Stimulated activated CD8-positive, alpha-beta memory T cell treated with anti-CD3 and anti-CD28 coated beads, Interleukin-12 subunit alpha, Interleukin-12 subunit beta, amount 100 ng/mL, for 24 hours (primary cell): ENCODE results near the gene FARSB.
"Not testable (repeated sequence)": the region's sequence is repeated elsewhere in the genome, so short reads cannot be mapped to it uniquely, and the experiment has no call there.

Experiments
- DNase-seq: peaks from one replicate; pipeline ENCODE4 v3.0.0-alpha.2; 2020; ENCODE audit errors: extremely low read depth

FARSB gene

DNA sequence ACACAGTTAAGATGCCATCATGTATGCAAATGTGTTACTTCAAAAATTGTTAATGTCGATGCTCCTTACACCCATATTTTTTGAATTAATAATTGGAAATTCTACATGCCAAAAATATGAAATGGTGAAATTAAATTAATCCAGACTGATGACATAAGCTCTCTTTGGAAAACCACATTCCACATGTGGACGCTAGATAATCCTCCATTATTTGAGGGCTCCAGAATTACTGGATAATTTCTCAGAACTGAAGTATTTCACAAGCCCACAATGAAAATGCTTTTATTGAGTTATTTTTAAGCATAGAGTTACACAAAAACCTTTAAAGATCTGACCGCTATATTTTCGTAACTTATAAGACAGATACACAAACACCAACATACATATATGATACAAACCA is 47.8 kb downstream of the FARSB start:
- no peak for DNase-seq

DNA sequence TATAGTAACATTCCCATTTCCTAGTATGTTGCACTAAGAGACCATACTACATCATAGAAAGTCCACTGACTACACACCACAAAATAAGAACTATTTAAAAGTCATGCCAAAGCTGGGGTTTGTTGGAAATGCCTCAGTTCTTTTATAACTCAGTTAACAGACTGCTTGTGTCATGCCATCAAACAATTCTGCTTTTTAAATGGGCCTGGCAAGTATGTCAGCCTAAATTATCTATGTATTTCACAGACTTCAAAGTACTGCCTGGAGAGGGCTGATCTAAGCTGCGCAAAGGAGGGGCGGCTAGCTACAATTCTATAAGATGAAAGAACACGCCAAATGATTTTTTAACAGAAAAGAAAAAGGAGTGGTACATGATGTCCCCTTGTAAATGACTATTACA is 49.6 kb downstream of the FARSB start:
- no peak for DNase-seq

DNA sequence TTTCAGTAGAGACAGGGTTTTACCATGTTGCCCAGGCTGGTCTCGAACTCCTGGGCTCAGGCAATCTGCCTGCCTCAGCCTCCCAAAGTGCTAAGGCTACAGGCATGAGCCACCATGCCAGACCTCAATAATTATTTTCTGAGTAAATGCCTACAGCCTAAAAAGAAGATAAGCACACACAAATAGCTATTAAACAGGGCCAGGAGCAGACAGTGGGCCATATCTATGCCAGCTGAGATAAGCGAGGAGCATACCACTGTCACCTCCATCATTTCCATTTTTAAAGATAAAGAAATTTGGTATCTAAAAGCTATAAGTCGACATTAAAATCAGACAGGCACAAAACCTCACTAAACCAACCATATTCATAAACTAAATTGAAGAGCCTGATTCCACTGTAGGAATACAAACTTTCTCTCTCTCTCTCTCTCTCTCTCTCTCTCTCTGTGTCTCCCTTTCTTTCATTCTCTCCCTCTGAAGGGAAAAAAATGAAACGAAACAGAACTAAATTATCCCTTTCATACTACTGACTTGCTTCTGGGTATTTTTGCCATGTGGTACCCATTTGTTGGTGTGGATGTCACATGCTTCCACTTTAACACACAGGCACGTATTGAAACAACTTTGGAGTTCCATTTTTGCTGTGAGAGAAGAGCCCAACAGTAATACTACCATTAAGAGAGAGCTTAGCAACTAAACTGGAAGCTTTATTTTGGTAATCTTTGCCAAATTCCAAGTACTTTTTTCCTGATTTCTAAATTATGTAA is 51.0 kb downstream of the FARSB start:
- no peak for DNase-seq

DNA sequence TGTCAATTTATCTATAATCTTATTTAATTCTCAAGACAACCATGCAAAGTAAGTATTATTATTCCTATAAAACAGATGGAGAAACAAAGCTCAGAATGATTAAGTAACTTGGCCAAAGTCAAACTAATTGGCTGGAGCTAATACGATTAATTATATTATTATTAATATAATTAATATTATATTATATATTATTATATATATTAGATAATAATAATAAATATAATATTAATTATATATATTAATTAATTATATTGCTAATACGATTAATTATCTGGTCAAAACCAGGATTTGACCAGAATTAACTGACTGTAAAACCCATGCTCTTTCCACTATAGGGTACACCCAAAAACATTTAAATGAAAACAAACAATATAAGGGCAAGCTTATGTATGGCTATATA is 52.4 kb downstream of the FARSB start:
- DNase-seq = no peak

DNA sequence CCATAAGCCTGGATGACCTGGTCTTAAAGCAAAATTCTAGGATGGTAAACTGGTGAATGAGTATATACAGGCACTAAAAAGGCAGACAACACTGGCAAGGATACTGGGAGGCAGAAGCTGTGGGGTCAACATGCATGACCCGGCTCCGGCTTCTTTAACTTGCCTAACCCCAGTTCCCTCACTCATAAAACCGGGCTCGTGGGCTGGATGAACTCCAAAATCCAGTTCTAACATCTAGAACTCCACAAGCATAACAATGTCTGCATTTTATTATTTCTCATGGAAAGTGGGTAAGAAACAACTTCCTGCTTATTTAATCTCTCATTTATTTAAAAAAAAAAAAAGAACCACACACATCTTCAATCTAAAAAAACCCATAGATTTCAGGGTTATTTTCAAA is 57.3 kb downstream of the FARSB start:
- no peak for DNase-seq

DNA sequence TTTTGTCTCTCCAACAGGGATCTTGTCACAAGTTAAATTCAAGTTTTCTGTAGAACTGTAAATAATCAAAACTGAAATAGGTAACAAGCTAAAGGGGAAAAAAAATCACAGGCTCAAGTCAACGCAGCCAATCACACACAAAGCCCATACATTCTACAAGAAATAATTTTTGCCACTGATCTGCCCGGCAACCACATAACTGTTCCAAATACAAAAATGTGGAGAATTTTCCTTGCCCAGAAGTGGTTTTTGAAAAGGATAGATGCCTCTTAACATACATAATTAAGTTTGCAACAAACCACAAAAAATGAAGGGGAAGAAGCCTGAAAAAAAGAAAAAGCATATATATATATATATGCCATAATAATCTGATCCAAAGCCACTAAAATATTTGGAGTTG is 60.3 kb downstream of the FARSB start:
- no peak for DNase-seq

DNA sequence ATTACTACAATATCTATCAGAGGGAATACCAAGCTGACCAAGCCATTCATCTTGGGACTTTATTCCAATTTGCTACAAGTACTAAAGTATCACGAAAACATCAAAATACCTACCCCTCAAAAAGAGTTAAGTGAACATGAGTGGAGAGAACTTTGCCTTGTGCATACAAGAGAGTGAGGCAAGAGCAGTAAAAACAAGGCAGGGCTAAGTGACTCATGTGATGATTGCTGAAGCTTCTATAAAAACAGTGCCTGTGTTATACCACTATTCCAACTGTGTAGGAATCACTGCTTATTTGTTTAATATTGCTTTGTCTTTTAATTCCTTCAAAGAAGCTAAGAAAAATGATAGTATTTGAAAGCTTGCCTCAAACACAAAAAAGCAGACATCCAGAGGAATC is 61.2 kb downstream of the FARSB start:
- no peak for DNase-seq

DNA sequence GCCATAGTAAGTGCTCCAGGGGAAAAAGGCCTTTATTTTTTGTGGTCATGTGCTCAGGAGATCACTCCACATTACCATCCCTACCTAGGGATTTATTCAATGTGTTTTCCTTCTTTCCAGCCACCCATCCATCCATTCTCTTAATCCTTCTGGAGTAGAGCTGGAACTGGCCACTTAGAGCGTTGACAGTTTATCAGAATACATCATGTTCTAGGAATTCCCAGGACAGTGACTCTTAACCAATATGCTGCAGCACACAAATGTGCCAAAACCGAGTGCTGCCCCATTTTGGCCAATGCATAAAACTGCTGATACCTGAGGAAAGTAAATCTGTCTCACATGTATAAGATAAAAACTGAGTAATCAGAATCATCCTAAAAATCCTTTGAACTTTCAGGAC is 63.7 kb downstream of the FARSB start:
- DNase-seq = no peak

DNA sequence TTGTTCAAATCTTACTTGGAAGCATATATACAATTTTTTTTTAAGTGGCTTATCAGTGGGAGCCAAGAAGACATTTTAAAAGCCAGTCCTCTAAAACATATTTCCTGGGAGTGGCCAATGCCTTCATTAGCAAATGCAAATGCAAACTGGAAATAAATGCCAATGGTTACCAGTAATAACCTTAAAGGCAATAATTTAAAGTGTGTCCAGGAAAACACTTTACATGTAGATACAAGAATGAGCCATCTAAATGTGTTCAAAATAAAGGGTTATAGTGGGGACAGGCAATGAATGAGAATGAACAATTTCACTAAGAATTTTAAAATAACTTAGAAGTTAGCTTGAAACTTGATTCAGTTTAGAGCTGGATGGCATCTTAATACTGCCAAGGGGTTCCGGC is 64.2 kb downstream of the FARSB start:
- no peak for DNase-seq

DNA sequence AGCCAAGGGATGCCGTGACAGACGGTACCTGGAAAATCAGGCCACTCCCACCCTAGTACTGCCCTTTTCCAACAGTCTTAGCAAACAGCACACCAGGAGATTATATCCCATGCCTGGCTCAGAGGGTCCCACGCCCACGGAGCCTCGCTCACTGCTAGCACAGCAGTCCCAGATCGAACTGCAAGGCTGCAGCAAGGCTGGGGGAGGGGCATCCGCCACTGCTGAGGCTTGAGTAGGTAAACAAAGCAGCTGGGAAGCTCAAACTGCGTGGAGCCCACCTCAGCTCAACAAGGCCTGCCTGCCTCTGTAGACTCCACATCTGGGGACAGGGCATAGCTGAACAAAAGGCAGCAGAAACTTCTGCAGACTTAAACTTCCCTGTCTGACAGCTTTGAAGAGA is 71.3 kb downstream of the FARSB start:
- DNase-seq = not testable (repeated sequence)

DNA sequence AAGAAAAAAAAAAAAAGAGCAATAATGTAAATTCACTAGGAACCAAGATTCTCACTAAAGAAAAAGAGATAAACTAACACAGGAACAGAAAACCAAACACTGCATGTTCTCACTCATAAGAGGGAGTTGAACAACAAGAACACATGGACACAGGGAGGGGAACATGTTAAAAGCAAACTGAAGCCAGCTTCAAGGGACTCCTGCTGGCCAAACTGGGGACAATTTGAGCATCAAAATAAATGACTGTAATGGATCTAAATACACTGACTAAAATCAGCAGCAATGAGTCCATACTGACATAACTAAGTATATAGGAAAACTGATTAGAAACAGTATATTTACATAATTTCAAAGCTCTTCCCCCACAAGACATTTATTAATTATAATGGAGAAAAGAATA is 73.0 kb downstream of the FARSB start:
- no peak for DNase-seq

DNA sequence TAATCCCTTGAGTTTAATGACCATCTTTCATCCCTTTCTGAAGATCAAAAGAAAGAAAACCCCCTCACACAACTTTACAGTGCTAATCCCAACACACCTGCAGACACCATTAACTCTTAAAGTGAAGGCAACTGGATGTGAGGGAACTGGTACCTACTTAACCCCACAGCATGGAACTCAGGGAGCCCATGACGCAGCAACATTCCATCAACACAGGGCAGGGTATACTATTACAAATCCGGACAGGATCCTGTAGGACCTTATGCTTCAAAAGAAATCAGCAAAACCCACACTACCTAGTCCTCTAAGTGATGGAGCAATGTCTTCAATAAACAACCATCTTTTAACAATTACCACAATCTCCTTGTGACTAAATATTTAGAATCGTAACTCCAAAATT is 78.6 kb downstream of the FARSB start:
- no peak for DNase-seq

DNA sequence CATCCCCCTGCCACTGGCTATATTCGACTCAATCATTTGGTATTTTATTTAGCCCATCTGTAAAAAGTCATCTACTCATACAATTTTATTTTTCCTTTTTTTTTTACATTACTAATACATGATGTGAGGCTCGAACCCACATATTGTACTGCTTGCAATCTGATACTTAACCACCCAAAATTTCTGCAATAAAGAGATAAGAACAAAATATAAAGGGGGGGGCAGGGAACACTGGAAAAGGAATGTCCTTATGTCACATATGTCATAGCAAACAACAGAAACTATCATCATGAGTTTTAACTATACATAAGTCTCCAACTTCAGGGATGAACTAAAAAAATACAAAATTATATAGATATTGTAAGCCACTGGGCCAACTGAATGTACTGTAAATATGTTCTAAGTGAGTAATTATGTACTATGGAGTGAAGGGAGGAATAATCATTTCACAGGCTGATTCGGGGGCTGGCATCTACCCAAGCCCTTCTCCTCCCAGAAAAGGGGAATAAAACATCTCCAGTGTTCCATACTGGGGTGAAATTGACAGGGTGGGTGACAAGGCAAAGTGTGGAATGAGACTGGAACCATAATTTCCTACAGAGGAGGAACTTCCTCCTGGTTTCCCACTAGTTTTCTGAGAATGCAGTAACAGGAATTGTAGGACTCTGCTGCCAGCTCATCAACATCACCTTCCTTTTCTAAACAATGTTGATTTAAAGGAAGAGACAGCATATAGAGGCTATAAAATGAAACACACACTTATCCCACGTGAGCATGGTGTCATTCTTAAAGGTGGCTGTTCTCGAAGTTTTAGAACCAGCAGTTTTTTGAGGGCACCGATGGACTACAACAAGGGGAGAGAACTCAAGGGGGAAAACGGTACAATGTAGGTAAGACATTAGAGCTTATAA is 79.5 kb downstream of the FARSB start:
- no peak for DNase-seq

DNA sequence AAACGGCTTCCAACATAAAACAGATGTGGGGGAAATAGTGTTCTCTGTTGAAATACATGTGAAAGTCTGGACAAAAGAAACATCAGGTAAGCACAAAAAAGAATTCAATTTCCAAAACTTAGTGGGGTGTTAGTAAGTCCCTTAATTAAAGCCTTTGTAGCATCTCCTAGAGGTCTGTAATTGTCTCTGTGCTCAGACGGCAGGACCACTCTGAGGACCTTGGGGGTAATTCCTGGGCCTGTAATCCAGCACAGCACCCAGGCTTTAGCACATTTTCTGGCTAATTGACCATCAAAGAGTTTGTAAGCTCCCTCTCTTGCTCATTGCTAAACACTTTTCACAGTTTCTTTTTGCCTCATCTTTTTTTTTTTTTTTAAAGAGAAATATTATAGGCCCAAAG is 80.3 kb downstream of the FARSB start:
- no peak for DNase-seq

DNA sequence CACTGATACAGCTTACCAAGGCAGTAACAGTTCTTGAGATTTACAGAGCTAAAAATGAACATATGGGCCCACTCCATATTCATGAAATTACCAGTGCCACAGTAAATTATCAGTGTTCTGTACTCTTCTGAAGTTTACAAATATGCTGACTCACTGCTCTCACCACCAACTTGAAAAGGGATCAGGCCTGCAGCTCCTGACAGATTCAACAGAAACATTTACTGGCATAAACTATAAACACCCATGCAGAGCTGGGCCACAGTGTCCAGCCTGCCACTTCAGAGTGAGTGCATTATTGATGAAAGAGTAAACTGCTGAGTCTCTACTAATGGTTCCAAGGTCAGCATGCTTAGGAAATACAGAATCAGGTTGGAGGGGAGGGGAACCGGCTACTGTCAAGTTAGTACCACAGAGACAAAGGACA is 83.1 kb downstream of the FARSB start:
- DNase-seq = no peak

DNA sequence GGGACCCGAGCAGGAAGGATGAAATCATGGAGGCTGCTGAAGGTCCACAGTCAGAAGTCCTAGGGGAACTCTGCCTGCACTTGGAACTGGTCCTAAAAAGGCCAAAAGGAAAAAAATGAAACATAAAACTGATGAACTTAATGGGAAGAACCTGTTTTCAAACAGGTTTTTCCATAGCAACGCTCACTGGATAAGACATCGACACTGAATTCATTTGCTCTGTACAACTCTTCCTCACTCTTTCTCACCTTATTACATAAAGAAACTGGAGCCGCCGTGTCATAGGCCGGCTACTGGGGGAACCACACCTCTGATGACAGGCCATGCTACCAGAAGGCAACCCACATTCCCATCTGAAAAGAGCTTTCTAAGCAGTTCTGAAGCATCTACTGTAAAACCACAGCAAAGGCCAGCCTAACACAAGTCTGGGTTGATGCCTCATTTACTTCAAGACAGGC is 83.6 kb downstream of the FARSB start:
- no peak for DNase-seq

DNA sequence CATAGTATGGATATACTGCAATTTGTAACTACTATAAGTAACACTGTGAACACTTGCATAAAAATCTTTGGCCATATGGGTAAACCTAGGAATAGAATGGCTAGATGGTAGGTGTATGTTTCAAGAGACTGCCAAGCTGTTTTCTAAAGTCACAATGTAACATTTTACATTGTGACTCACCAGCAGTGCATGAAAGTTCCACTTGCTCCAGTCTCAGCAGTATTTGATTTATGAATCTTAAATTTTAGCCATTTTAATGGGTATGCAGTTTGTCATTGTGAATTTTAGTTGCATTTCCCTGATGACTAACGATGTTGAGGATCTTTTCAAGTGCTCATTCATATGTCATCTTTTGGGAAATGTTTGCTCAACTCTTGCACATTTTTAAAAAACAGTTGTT is 86.1 kb downstream of the FARSB start:
- DNase-seq = no peak

DNA sequence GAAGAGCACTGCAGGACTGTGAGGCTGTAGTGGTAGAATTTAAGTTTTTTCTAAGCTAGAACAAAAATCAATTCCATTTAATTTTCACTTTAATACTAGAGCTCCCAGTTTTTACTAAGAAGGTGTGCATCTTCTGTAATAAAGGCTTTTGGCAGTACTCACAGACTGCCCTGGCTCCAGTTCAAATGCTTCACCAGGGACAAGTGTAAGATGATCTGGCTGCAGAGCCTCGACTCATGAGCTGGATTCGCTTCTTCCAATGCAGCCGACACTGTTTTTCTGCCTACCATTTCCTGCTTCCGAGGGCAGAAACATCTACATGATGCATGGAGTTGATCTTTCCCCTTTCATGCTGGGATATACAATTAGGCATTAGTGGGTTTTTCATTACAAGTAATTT is 87.0 kb downstream of the FARSB start:
- DNase-seq = no peak

DNA sequence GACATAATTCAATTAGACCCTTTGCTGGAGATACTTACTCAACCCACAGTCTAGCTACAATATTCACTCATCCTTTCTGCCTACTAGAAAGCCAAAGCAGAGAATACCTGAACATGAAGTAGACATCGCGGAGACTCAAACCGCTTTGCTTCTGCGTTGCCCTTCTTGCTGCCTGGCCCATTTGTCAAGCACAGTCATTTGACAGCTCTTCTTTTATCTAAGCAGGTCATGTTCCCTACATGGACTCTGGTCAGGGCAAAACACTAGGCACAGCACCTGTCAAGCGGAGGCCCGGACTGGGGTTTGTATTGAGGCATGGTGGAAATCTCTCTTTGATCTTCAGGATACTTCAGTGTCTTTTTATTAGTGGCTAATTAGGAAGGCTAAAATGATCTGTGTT is 89.7 kb downstream of the FARSB start:
- DNase-seq = no peak

DNA sequence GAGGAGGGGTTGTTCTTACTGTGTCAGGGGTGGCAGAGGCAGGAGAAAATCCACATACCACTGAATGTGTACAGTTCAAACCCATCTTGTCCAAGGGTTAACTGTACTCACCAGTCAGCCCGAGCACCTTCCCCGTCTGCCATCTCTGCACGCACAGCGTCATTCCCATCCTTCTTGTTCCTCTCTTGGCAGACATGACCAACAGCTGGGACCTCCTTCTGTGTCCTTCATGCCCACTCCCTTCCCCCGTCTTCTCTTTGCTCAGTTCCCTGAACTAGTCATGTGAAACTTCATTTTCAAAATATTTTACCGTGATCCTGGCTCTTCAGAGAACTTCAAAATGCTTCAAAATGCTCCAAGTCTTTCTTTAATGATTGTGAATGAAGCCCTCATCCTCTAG is 92.0 kb downstream of the FARSB start:
- no peak for DNase-seq

DNA sequence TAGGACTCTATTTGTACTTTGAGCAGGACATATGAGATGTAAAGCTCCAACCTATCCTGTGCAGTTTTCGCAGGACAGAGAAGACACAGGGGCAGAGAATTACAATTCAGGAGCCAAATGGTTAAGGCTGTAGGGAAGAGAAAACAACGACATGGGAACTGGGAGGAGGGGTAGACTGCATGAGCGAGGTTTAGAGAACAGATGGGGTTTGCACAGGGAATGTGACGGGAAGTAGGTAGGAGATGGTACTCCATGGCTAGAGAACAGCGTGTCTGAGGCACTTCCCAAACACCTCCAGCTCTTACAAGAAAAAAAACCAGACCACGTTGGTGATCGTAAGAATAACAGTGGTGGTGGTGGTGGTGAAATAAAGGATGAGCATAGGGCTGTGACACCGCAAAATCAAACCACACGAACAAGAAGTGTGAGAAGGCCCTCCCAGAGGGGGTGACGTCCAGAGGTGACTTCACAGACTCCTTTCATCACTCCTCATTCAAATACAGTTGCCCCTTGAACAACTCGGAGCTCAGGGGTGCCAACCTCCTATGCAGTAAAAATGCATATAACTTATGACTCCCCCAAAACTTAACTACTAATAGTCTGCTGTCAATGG is 92.7 kb downstream of the FARSB start:
- no peak for DNase-seq

DNA sequence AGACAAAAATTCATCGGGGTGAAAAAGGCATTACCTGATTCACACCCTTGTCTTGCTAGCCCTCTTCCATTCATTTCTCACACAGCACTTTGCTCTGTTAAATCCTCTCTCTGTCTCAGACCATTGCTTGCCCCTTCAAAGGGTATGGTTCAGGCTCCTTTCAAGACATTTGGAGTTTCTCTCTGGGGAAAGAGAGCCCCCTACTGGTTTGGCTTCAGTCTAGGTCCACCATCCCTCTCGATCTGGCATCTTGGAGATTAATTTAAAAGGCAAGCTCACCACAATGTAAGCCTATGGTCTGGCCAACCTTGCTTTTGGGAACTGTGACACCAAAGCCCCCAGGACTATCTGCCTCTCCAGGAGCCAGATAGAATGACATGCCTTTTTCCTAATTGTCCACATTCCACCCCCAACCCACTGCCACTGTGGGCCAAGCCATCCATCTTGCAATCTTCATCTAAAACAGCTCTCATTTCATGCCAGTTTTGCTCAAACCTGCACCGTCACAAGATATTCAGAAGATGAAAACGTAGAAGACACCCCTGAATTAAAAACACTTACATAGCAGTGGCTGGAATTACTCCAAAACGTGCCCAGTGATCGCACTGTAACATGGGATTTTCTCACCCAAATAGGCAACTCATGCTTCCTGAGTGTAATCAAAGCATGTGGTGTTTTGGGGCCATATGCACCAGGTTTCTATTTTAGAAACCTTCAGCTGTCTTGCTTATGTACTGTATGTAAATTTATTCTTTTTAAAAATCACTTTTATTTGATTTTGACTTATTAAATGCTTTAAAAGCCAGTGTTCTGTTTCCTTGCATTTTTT is 93.9 kb downstream of the FARSB start:
- DNase-seq = no peak
